DND-41 (cell line): ENCODE data around the gene NBAS.

Experiments
- EZH2 ChIP-seq: IDR thresholded peaks from 3 replicates; pipeline ENCODE4 v1.6.1; 2012; ENCODE audit warnings: borderline replicate concordance, low read depth, mild to moderate bottlenecking, moderate library complexity, low read length, inconsistent platforms; ENCODE audit not compliant: severe bottlenecking
- TF ChIP-seq, protein P1 (sequence below): IDR thresholded peaks from 2 replicates; pipeline ENCODE4 v1.5.1; 2012; ENCODE audit warnings: borderline replicate concordance, low read length, moderate library complexity, mild to moderate bottlenecking; ENCODE audit not compliant: poor library complexity, severe bottlenecking; ENCODE audit errors: extremely low read depth

DNA sequence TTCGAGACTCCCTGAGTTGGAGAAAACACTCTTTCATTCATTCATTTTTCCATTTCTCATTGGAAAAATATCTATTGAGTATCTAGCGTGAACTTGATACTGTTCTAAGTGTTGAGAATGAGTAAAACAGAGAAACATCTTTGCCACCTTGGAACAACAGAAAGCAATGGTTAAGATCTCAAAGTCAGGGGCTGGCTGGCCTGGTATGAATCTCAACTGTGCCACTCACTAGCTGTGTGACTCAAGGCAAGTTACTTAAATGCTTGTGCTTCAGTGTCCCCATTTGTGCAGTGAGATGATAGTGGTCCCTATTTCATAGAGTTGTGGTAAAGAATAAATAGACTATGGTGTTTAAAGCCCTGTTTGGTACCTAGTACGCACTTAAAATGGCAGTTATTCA, 415.2 kb downstream of the NBAS start:
- TF ChIP-seq, protein P1, sequence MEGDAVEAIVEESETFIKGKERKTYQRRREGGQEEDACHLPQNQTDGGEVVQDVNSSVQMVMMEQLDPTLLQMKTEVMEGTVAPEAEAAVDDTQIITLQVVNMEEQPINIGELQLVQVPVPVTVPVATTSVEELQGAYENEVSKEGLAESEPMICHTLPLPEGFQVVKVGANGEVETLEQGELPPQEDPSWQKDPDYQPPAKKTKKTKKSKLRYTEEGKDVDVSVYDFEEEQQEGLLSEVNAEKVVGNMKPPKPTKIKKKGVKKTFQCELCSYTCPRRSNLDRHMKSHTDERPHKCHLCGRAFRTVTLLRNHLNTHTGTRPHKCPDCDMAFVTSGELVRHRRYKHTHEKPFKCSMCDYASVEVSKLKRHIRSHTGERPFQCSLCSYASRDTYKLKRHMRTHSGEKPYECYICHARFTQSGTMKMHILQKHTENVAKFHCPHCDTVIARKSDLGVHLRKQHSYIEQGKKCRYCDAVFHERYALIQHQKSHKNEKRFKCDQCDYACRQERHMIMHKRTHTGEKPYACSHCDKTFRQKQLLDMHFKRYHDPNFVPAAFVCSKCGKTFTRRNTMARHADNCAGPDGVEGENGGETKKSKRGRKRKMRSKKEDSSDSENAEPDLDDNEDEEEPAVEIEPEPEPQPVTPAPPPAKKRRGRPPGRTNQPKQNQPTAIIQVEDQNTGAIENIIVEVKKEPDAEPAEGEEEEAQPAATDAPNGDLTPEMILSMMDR, result no peak
- no peak for TF ChIP-seq EZH2
